Naive thymus-derived CD4-positive, alpha-beta T cell (primary cell): ENCODE data around the gene PRDM8. TPM values are rescaled to one million over a fixed set of nuclear protein-coding genes. Genes with fewer than 3 reads are reported as not detected.
"Not testable (repeated sequence)": the region's sequence is repeated elsewhere in the genome, so short reads cannot be mapped to it uniquely, and the experiment has no call there.

Source experiments
- ATAC-seq: fragments of 150-1000 bp; cut with Tn5 transposase; 2 replicates; pipeline ENCODE4 v1.10.0; 2021; ENCODE audit warnings: mild to moderate bottlenecking, moderate library complexity
- CTCF ChIA-PET: fragments of 350-600 bp; sonication (Branson Sonifier 250); formaldehyde crosslinking; loops from one replicate; lab custom pipeline; 2021; ENCODE audit warnings: antibody characterized with exemption; lab: Charles Lee
- POLR2A ChIA-PET: fragments of 350-600 bp; sonication (Branson Sonifier 250); formaldehyde crosslinking; loops from one replicate; lab custom pipeline; 2021; ENCODE audit warnings: antibody characterized with exemption, inconsistent platforms; lab: Charles Lee
- DNase-seq, 9 donors: peaks; one replicate each; pipeline versions ENCODE4 v3.0.0 to v3.0.0-alpha.2; 2020 to 2022; ENCODE audit warnings: mixed read lengths in 1 of 9
- H3K27ac ChIP-seq: one replicate; pipeline ENCODE4 v1.7.0; 2013; ENCODE audit warnings: mild to moderate bottlenecking, low read depth, low read length, moderate library complexity
- H3K27me3 ChIP-seq, 2 donors: one replicate each; pipeline ENCODE4 v1.7.0; 2013; ENCODE audit warnings: low read length in 2 of 2, mild to moderate bottlenecking in 2 of 2, moderate library complexity in 2 of 2; ENCODE audit not compliant: control insufficient read depth in 2 of 2, insufficient read depth in 2 of 2
- H3K36me3 ChIP-seq, 3 experiments: 1 replicate in 2 of 3; 2 replicates in 1 of 3; pipeline ENCODE4 v1.7.0; 2013; ENCODE audit warnings: low read length in 3 of 3, mild to moderate bottlenecking in 3 of 3, moderate library complexity in 1 of 3; ENCODE audit not compliant: insufficient read depth in 3 of 3, control insufficient read depth in 2 of 3
- H3K4me1 ChIP-seq, 2 donors: one replicate each; pipeline ENCODE4 v1.7.0; 2013; ENCODE audit warnings: low read length in 2 of 2, mild to moderate bottlenecking in 2 of 2, moderate library complexity in 1 of 2; ENCODE audit not compliant: control insufficient read depth in 2 of 2, insufficient read depth in 2 of 2
- H3K4me3 ChIP-seq: 2 replicates; pipeline ENCODE4 v1.7.0; 2013; ENCODE audit warnings: mild to moderate bottlenecking, low read length
- H3K9me3 ChIP-seq, 3 experiments: 1 replicate in 2 of 3; 2 replicates in 1 of 3; pipeline ENCODE4 v1.7.0; 2013; ENCODE audit warnings: low read length in 3 of 3; ENCODE audit not compliant: control insufficient read depth in 2 of 3
- H3K27ac Mint-ChIP-seq, 9 donors: one replicate each; pipeline ENCODE4 v1.8.0; 2020 to 2022; ENCODE audit warnings: mixed read lengths in 9 of 9, mild to moderate bottlenecking in 8 of 9, moderate library complexity in 5 of 9, inconsistent platforms in 2 of 9
- H3K27me3 Mint-ChIP-seq, 5 donors: one replicate each; pipeline ENCODE4 v1.8.0; 2021 to 2022; ENCODE audit warnings: mixed read lengths in 5 of 5, mild to moderate bottlenecking in 1 of 5
- H3K36me3 Mint-ChIP-seq, 5 donors: one replicate each; pipeline ENCODE4 v1.8.0; 2020 to 2022; ENCODE audit warnings: mixed read lengths in 5 of 5, mild to moderate bottlenecking in 3 of 5, inconsistent platforms in 1 of 5
- H3K4me1 Mint-ChIP-seq, 7 donors: one replicate each; pipeline ENCODE4 v1.8.0; 2020 to 2022; ENCODE audit warnings: mixed read lengths in 7 of 7, mild to moderate bottlenecking in 3 of 7, inconsistent platforms in 1 of 7
- H3K4me3 Mint-ChIP-seq, 10 donors: one replicate each; pipeline ENCODE4 v1.8.0; 2020 to 2022; ENCODE audit warnings: mild to moderate bottlenecking in 10 of 10, mixed read lengths in 10 of 10, moderate library complexity in 6 of 10, inconsistent platforms in 2 of 10
- H3K9me3 Mint-ChIP-seq, 11 donors: one replicate each; pipeline ENCODE4 v1.8.0; 2020 to 2022; ENCODE audit warnings: mixed read lengths in 11 of 11, mild to moderate bottlenecking in 4 of 11, inconsistent platforms in 1 of 11, moderate library complexity in 1 of 11
- intact Hi-C, 2 donors: fragments of 100-400 bp; cut with micrococcal nuclease; formaldehyde crosslinking; loops; one replicate each; pipeline ENCODE4 v1.15.1; 2023
- polyA plus RNA-seq, 2 donors: library from polyadenylated mRNA; unstranded; fragments of 300-500 nt; fragmentation: Illumina TruSeq; gene quantifications; one replicate each; pipeline ENCODE4 v1.2.3, GENCODE V29; 2021
- total RNA-seq, 6 experiments: library from RNA in 5 of 6; stranded (reverse) in 5 of 6; gene quantifications; 1 replicate in 5 of 6; 2 replicates in 1 of 6; pipeline ENCODE4 v1.2.3 and lab custom pipeline; 2021 to 2026

PRDM8 gene
- total and polyA plus RNA-seq, 7 experiments from 2014 or later: 1.3 to 13.7 (median 8.0) TPM

GRCh38 chr4:80243274-80244018, 46.1 kb downstream of the PRDM8 start:
- Histone ChIP-seq H3K9me3 (no peaks in the 10 kb centered on the region), H3K4me3 (no peak overlapping the region), H3K4me1 (no peaks in the 10 kb centered on the region), H3K27me3 (no peaks in the 10 kb centered on the region), H3K27ac (no peak overlapping the region), H3K36me3 (no peaks in the 10 kb centered on the region)
- Mint-ChIP-seq H3K27ac (no peak overlapping the region), H3K36me3 (no peaks in the 10 kb centered on the region), H3K4me3 (no peak overlapping the region), H3K27me3 (peaks cover 11 to 19% (median 15%) of the 10 kb centered on the region in 5 donors), H3K9me3 (no peaks in the 10 kb centered on the region), H3K4me1 (no peaks in the 10 kb centered on the region)
- ChIA-PET CTCF (no interaction called here), POLR2A (no interaction called here)
- DNase-seq: no peak
- intact Hi-C loops: no loop called here
- ATAC-seq: no peak

DNA sequence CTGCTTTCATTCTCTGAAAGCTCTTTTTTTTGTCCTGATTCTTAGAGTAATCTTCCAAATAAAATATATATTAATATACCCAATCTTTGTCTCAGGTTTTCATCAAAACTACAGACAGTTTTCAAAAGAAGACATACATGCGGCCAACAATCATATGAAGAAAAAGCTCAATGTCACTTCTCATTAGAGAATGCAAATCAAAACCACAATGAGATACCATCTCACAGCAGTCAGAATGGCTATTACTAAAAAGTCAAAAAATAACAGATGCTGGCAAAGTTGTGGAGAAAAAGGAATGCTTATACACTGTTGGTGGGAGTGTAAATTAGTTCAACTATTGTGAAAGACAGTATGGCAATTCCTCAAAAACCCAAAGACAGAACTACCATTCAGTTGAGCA, 50.2 kb downstream of the PRDM8 start:
- not testable (repeated sequence) for H3K9me3 Mint-ChIP-seq, H3K4me1 Mint-ChIP-seq, H3K27ac ChIP-seq

GRCh38 chr4:80249144-80249543, 51.8 kb downstream of the PRDM8 start:
- POLR2A ChIA-PET: interaction anchor here (0.6 kb wide), 1 partner anchor 9 kb away, joined by 3 read pairs; no protein-coding TSS in a partner anchor

More for the DNA sequence above, 50.2 kb downstream of the PRDM8 start:
- intact Hi-C loops, ATAC-seq, H3K4me3 Mint-ChIP-seq, H3K9me3 ChIP-seq, H3K36me3 Mint-ChIP-seq, H3K4me1 ChIP-seq, POLR2A ChIA-PET, DNase-seq, CTCF ChIA-PET, H3K36me3 ChIP-seq, H3K27ac Mint-ChIP-seq, H3K4me3 ChIP-seq, H3K27me3 ChIP-seq: not testable (repeated sequence)
- peaks cover 15 to 32% (median 16%) of the 10 kb centered on the region in 5 donors for H3K27me3 Mint-ChIP-seq

DNA sequence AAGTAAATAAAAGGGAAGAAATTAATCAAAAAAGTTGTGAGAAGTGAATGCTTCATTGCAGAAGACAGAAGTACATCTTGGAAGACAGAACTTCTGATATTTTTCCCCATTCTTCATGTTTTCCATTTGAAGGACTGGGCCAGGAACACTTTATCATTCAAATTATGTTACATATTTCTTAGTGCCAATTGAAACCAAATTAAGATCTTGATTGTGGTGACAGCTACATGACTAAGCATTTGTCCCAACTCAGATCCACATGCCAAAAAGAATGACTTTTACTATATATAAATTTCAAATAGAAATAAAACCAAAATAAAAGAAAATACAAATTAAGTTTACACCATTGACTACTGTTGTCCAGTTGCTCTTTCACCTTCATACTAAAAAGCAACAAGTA, 55.1 kb downstream of the PRDM8 start:
- Histone ChIP-seq H3K4me1 (no peaks in the 10 kb centered on the region), H3K27ac (no peak overlapping the region), H3K9me3 (no peaks in the 10 kb centered on the region), H3K36me3 (no peaks in the 10 kb centered on the region), H3K27me3 (peaks cover 0 to 2% of the 10 kb centered on the region in 2 donors), H3K4me3 (no peak overlapping the region)
- H3K9me3 Mint-ChIP-seq: no peaks in the 10 kb centered on the region
- no peak overlapping the region for H3K27ac Mint-ChIP-seq
- no peak for DNase-seq
- CTCF ChIA-PET: no interaction called here
- H3K4me1 Mint-ChIP-seq: no peaks in the 10 kb centered on the region
- no peak overlapping the region for H3K4me3 Mint-ChIP-seq
- H3K27me3 Mint-ChIP-seq: peaks cover 23 to 33% (median 30%) of the 10 kb centered on the region in 5 donors
- H3K36me3 Mint-ChIP-seq: no peaks in the 10 kb centered on the region
- intact Hi-C loops: no loop called here
- POLR2A ChIA-PET: interaction anchor here (0.6 kb wide), 1 partner anchor 26 kb away, joined by 3 read pairs; no protein-coding TSS in a partner anchor
- ATAC-seq: no peak

More at GRCh38 chr4:80249144-80249543, 51.8 kb downstream of the PRDM8 start:
- no peak overlapping the region for H3K27ac ChIP-seq
- H3K36me3 ChIP-seq: no peaks in the 10 kb centered on the region
- no peaks in the 10 kb centered on the region for H3K9me3 ChIP-seq
- no peak for ATAC-seq
- no peaks in the 10 kb centered on the region for H3K27me3 ChIP-seq
- CTCF ChIA-PET: no interaction called here
- intact Hi-C loops: no loop called here
- peaks cover 12 to 24% (median 15%) of the 10 kb centered on the region in 5 donors for H3K27me3 Mint-ChIP-seq
- H3K4me1 Mint-ChIP-seq: no peaks in the 10 kb centered on the region
- no peaks in the 10 kb centered on the region for H3K36me3 Mint-ChIP-seq
- no peaks in the 10 kb centered on the region for H3K9me3 Mint-ChIP-seq
- no peak overlapping the region for H3K4me3 ChIP-seq
- H3K27ac Mint-ChIP-seq: no peak overlapping the region
- DNase-seq: no peak
- no peaks in the 10 kb centered on the region for H3K4me1 ChIP-seq
- H3K4me3 Mint-ChIP-seq: no peak overlapping the region

- Mint-ChIP-seq H3K27me3 (peaks cover 29 to 35% (median 32%) of the 10 kb centered on the region in 5 donors), H3K27ac (no peak overlapping the region), H3K36me3 (no peaks in the 10 kb centered on the region), H3K9me3 (no peaks in the 10 kb centered on the region), H3K4me1 (no peaks in the 10 kb centered on the region), H3K4me3 (no peak overlapping the region)
- peaks cover 0 to 2% of the 10 kb centered on the region in 2 donors for H3K27me3 ChIP-seq
- no peaks in the 10 kb centered on the region for H3K4me1 ChIP-seq
- H3K27ac ChIP-seq: no peak overlapping the region
- intact Hi-C loops: no loop called here
- no peaks in the 10 kb centered on the region for H3K36me3 ChIP-seq
- no peaks in the 10 kb centered on the region for H3K9me3 ChIP-seq
- ATAC-seq (no peak), DNase-seq (no peak)
- H3K4me3 ChIP-seq: no peak overlapping the region
- CTCF ChIA-PET: no interaction called here
- POLR2A ChIA-PET: no interaction called here
Measured at GRCh38 chr4:80252953-80253352, 55.6 kb downstream of the PRDM8 start.

GRCh38 chr4:80253510-80253909, 56.2 kb downstream of the PRDM8 start:
- no peaks in the 10 kb centered on the region for H3K9me3 Mint-ChIP-seq

More at GRCh38 chr4:80253510-80253909, 56.2 kb downstream of the PRDM8 start:
- ATAC-seq (no peak), DNase-seq (no peak)
- Mint-ChIP-seq H3K27me3 (peaks cover 30 to 36% (median 33%) of the 10 kb centered on the region in 5 donors), H3K4me1 (no peaks in the 10 kb centered on the region), H3K4me3 (no peak overlapping the region), H3K27ac (no peak overlapping the region), H3K36me3 (no peaks in the 10 kb centered on the region)
- intact Hi-C loops: no loop called here
- Histone ChIP-seq H3K27ac (no peak overlapping the region), H3K27me3 (peaks cover 0 to 2% of the 10 kb centered on the region in 2 donors), H3K4me1 (no peaks in the 10 kb centered on the region), H3K4me3 (no peak overlapping the region), H3K9me3 (no peaks in the 10 kb centered on the region), H3K36me3 (no peaks in the 10 kb centered on the region)
- ChIA-PET POLR2A (no interaction called here), CTCF (no interaction called here)
